SU-DHL-6 (cell line): Measurements from ENCODE around the gene AQP12B.
"Not testable (repeated sequence)": the region's sequence is repeated elsewhere in the genome, so short reads cannot be mapped to it uniquely, and the experiment has no call there.

Source experiments
- EZH2phosphoT487 ChIP-seq: fragments of 200-600 bp; sonication (generic), shearing (Covaris generic); conservative IDR thresholded peaks from 2 replicates; pipeline ENCODE4 v1.6.1; 2018; ENCODE audit warnings: mild to moderate bottlenecking, antibody characterized with exemption, low read length, moderate library complexity, mixed read lengths
- TF ChIP-seq, protein P1 (sequence below): fragments of 200-600 bp; sonication (generic); IDR thresholded peaks from one replicate; pipeline ENCODE4 v1.5.1; 2017; ENCODE audit warnings: antibody characterized with exemption, mild to moderate bottlenecking, low read length, moderate library complexity; ENCODE audit not compliant: insufficient read depth, poor library complexity, severe bottlenecking

DNA sequence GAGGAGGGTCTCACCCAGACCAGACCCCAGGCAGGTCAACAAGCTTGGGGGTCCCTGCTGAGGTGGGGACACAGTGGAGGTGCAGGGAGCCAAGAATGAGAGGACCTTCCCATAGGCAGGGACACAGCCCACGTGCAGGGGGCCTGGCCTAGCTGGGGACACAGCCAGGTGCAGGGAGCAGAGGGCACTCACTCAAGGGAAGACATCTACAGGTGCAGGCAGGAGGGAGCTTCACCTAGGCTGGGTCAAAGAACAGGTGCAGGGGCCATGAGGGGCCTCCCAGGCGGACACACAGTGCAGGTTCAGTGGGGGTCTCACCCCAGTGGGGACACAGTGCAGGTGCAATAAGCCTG, 8.4 kb upstream of the AQP12B start:
- TF ChIP-seq, protein P1, sequence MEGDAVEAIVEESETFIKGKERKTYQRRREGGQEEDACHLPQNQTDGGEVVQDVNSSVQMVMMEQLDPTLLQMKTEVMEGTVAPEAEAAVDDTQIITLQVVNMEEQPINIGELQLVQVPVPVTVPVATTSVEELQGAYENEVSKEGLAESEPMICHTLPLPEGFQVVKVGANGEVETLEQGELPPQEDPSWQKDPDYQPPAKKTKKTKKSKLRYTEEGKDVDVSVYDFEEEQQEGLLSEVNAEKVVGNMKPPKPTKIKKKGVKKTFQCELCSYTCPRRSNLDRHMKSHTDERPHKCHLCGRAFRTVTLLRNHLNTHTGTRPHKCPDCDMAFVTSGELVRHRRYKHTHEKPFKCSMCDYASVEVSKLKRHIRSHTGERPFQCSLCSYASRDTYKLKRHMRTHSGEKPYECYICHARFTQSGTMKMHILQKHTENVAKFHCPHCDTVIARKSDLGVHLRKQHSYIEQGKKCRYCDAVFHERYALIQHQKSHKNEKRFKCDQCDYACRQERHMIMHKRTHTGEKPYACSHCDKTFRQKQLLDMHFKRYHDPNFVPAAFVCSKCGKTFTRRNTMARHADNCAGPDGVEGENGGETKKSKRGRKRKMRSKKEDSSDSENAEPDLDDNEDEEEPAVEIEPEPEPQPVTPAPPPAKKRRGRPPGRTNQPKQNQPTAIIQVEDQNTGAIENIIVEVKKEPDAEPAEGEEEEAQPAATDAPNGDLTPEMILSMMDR = not testable (repeated sequence)
- not testable (repeated sequence) for TF ChIP-seq EZH2phosphoT487
